HPDE6-E6E7 (cell line): Measurements from ENCODE around the gene AMPH.

Source experiments
- DNase-seq: peaks from one replicate; pipeline ENCODE4 v3.0.0; 2011; ENCODE audit warnings: missing footprints; ENCODE audit errors: extremely low spot score

The AMPH gene

GRCh38 chr7:38542156-38542555 lies 89.0 kb downstream of the AMPH start:
- no peak for DNase-seq

- no peak for DNase-seq
These were observed 89.7 kb downstream of the AMPH start for GRCh38 chr7:38541440-38541839.

- no peak for DNase-seq
These were observed 91.6 kb downstream of the AMPH start for GRCh38 chr7:38539477-38540081.

GRCh38 chr7:38535073-38535472 lies 96.1 kb downstream of the AMPH start:
- no peak for DNase-seq

GRCh38 chr7:38525857-38526256 lies 105.3 kb downstream of the AMPH start:
- DNase-seq, result no peak

- DNase-seq, result no peak
These were observed 106.4 kb downstream of the AMPH start for GRCh38 chr7:38524786-38525185.

GRCh38 chr7:38520741-38521140 lies 110.4 kb downstream of the AMPH start:
- no peak for DNase-seq

- no peak for DNase-seq
These were observed 112.6 kb downstream of the AMPH start for GRCh38 chr7:38518541-38518940.

GRCh38 chr7:38512704-38513103 lies 118.5 kb downstream of the AMPH start:
- no peak for DNase-seq

GRCh38 chr7:38512291-38512690 lies 118.9 kb downstream of the AMPH start:
- DNase-seq, result no peak

- no peak for DNase-seq
These were observed 123.8 kb downstream of the AMPH start for GRCh38 chr7:38507384-38507783.

- DNase-seq, result no peak
These were observed 124.4 kb downstream of the AMPH start for GRCh38 chr7:38506756-38507155.

- DNase-seq, result no peak
These were observed 125.2 kb downstream of the AMPH start for GRCh38 chr7:38506004-38506403.

- no peak for DNase-seq
These were observed 126.5 kb downstream of the AMPH start for GRCh38 chr7:38504684-38505083.

- DNase-seq, result no peak
These were observed 128.3 kb downstream of the AMPH start for GRCh38 chr7:38502848-38503247.

GRCh38 chr7:38502289-38502688 lies 128.9 kb downstream of the AMPH start:
- DNase-seq, result no peak

- DNase-seq, result no peak
These were observed 139.2 kb downstream of the AMPH start for GRCh38 chr7:38492010-38492409.

- DNase-seq, result no peak
These were observed 148.7 kb downstream of the AMPH start for GRCh38 chr7:38482521-38482920.

- DNase-seq, result no peak
These were observed 149.8 kb downstream of the AMPH start for GRCh38 chr7:38481401-38481800.

GRCh38 chr7:38478404-38478803 lies 152.8 kb downstream of the AMPH start:
- DNase-seq, result no peak

- no peak for DNase-seq
These were observed 153.8 kb downstream of the AMPH start for GRCh38 chr7:38477333-38477732.

- DNase-seq, result no peak
These were observed 154.4 kb downstream of the AMPH start for GRCh38 chr7:38476764-38477163.

GRCh38 chr7:38465956-38466355 lies 165.2 kb downstream of the AMPH start:
- DNase-seq, result no peak
